HFF-Myc (cell line): Measurements from ENCODE around the gene ASB6.
A peak's percentile ranks its signal among the peaks of the same experiment; 100 is the strongest.

Experiments
- DNase-seq: peaks from one replicate; pipeline ENCODE4 v3.0.0-alpha.2; 2011; ENCODE audit warnings: low read depth; ENCODE audit errors: extremely low read depth
- H3K4me3 ChIP-seq: replicated peaks from 2 replicates; pipeline ENCODE4 v1.5.1; 2011; ENCODE audit warnings: low read depth, mild to moderate bottlenecking, control low read depth, low read length
- TF ChIP-seq, protein P1 (sequence below): IDR thresholded peaks from 2 replicates; pipeline ENCODE4 v1.5.1; 2012; ENCODE audit warnings: mild to moderate bottlenecking, low read depth, low read length, control low read depth; ENCODE audit errors: missing control alignments

ASB6 gene

GRCh38 chr9:129669141-129669718 lies 27.3 kb upstream of the ASB6 start:
- no peak overlapping the region for H3K4me3 ChIP-seq
- TF ChIP-seq, protein P1, sequence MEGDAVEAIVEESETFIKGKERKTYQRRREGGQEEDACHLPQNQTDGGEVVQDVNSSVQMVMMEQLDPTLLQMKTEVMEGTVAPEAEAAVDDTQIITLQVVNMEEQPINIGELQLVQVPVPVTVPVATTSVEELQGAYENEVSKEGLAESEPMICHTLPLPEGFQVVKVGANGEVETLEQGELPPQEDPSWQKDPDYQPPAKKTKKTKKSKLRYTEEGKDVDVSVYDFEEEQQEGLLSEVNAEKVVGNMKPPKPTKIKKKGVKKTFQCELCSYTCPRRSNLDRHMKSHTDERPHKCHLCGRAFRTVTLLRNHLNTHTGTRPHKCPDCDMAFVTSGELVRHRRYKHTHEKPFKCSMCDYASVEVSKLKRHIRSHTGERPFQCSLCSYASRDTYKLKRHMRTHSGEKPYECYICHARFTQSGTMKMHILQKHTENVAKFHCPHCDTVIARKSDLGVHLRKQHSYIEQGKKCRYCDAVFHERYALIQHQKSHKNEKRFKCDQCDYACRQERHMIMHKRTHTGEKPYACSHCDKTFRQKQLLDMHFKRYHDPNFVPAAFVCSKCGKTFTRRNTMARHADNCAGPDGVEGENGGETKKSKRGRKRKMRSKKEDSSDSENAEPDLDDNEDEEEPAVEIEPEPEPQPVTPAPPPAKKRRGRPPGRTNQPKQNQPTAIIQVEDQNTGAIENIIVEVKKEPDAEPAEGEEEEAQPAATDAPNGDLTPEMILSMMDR, result no peak
- DNase-seq, result no peak

DNA sequence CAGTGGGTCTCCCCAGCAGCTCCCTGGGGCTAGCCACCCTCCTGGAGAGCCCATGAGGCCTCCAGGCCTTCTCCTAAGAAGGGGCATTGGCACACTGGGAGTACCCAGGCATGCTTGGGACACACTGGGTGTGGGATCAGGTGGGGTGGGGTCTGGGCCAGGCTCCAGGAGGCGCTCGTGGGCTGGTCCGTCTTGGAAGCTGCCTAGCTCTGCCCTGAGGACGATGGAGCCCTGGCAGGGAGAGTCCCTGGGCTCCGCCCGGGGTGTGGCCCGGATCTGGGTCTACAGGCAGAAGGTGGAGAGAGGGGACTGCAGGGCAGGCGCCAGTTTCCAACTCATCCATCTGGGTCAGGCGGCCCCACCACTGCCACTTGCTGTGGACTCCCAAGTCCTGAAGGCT lies 25.9 kb upstream of the ASB6 start:
- TF ChIP-seq, protein P1, result no peak
- no peak for DNase-seq
- peak overlapping the region; percentile 68 for H3K4me3 ChIP-seq

- no peak for DNase-seq
- TF ChIP-seq, protein P1, result no peak
- peak overlapping the region; percentile 68 for H3K4me3 ChIP-seq
These were observed 25.4 kb upstream of the ASB6 start for GRCh38 chr9:129667378-129667777.

DNA sequence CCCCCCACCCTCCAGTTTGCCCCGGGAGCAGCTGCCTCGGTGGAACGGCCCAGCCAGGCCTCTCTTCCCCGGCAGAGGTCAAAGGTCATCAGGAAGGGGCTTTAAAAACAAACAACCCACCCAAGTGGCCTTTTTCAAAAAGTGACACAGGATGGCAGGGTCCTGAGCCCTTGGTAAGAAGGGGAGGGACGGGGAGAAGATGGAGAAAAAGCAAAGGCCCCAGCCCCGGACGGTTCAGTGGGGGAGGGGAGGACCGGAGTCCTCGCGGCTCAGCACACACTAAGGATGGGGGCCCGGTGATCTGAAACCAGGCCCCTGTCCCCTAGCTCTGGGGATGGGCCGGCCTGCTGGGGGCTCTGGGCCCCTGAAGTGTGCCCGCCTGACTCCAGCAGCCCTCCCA lies 24.6 kb upstream of the ASB6 start:
- TF ChIP-seq, protein P1, result no peak
- DNase-seq, result no peak
- H3K4me3 ChIP-seq, result peak overlapping the region; percentile 68

DNA sequence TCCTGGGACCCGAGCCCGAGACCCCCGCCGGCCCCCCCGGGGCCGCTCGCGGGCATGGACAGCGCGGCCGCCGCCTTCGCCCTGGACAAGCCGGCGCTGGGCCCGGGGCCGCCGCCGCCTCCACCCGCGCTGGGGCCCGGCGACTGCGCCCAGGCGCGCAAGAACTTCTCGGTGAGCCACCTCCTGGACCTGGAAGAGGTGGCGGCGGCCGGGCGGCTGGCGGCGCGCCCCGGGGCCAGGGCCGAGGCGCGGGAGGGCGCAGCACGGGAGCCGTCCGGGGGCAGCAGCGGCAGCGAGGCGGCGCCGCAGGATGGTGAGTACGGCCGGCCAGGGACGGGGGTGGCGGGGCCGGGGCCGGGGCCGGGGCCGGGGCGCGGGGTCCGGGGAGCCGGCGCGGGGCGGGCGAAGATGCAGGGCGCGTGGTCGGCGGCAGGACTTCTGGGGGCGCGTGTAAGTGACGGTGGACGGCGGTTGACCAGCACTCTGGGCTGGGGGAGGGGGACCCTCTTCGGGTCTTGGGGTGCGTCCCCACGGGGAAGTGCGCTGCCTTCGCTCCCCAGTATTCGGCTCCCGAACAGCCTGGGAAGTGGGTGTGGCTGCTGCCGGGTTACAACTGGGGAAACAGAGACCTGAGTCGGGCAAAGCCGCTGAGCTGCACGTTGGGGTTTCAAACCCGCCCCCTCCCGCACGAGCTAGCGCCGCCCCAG lies 24.0 kb upstream of the ASB6 start:
- peak overlapping the region; percentile 68 for H3K4me3 ChIP-seq
- no peak for DNase-seq
- TF ChIP-seq, protein P1, result no peak

- TF ChIP-seq, protein P1, result no peak
- no peak for DNase-seq
- peak within 1 kb of the TSS; percentile 68 for H3K4me3 ChIP-seq
These were observed 23.4 kb upstream of the ASB6 start, which contains the start of gene PRRX2 for GRCh38 chr9:129665389-129665775. Gene PRRX2 (plus strand): TSS chr9:129665647. CDS start chr9:129665868, 221 bp downstream.
